GM18951 (cell line): ENCODE data around the gene REM1.
A peak's percentile ranks its signal among the peaks of the same experiment; 100 is the strongest.
"Not testable (repeated sequence)": the region's sequence is repeated elsewhere in the genome, so short reads cannot be mapped to it uniquely, and the experiment has no call there.

ENCODE experiments used
- POLR2A ChIP-seq: IDR thresholded peaks from 4 replicates; pipeline ENCODE4 v1.6.1; 2011; ENCODE audit warnings: mild to moderate bottlenecking; ENCODE audit not compliant: insufficient read length, insufficient read depth; ENCODE audit errors: extremely low read depth
- in situ Hi-C: fragments of 300-500 bp; cut with MboI; formaldehyde crosslinking; loops from one replicate; pipeline ENCODE4 v1.12.0; 2022; ENCODE audit warnings: low sequenced_read_pairs, mixed read lengths, inconsistent platforms; ENCODE audit not compliant: unreplicated experiment

The REM1 gene

DNA sequence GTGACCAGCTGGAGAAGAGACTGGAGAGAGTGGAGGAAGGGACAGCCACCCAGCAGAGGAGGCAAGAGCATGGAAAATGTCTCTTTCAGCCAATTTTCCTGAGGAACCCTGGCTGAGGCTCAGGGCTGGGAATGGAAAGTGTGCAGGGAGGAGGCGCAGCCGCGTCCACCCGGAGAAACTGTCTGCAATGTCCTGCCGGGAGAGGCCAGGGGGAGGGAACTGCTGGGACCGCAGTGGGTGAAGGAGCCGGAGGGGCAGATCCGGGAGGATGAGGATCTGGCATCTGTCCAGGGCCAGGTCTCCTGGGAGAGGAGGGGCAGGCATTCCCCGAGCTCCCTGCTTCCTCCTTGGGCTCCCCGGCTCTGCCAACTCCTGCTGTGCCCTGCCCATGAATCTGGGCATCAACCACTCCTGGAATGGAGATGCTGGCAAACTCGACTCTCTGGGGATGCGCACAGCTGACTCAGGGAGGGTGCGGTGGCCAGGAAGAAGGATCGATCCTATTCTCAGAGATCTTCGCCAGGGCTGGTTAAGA is 21.7 kb downstream of the REM1 start:
- no peak for TF ChIP-seq POLR2A
- in situ Hi-C loops: no loop called here

DNA sequence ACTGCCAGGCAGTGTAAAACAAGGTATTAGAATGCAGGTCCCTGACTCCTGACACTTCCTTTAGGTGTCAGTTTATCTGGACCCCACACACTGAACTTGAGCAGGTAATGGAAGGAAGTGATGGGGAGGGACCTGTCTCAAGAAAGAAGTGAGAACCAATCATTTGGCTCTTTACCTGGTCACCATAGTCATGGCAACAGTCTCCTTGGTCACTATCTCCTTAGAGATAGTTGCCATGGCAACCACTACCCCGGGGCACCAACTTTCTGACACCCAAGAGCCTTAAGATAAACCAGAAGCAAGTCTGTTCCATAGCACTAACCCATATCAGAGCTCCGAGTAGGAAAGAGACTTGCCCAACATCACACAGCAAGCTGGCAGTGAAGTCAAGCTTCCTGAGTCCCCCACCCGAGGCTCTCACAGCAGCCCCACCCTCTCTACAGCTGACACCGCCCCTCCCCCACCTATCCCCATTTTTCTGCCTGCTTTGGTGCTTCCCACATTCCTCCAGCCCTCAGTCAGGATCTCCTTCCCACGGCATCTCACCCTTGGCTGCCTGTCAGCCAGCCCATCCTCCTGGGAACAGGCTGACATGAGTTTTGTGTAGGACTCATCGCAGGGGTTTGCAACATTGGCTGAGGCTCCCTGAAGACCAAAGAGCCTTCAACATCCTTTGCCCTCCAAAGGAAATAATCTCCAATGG is 22.9 kb downstream of the REM1 start:
- in situ Hi-C loops: no loop called here
- no peak for TF ChIP-seq POLR2A

DNA sequence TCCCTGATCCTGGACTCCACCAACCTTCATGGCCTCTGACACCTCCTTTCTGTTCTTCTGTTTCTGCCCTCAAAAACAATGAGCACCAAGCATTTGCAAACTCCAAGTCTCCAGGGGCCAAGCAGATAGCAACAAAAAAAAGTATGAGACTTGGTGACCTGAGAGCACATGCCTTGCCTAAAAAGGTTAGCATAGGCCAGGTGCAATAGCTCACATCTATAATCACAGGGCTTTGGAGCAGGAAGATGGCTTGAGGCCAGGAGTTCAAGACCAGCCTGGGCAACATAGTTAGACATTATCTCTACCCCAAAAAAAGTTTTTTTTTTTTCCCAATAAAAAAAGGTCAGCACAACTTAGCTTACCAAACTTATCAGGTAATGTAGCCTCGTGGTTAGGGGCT is 25.4 kb downstream of the REM1 start:
- in situ Hi-C loops: no loop called here

DNA sequence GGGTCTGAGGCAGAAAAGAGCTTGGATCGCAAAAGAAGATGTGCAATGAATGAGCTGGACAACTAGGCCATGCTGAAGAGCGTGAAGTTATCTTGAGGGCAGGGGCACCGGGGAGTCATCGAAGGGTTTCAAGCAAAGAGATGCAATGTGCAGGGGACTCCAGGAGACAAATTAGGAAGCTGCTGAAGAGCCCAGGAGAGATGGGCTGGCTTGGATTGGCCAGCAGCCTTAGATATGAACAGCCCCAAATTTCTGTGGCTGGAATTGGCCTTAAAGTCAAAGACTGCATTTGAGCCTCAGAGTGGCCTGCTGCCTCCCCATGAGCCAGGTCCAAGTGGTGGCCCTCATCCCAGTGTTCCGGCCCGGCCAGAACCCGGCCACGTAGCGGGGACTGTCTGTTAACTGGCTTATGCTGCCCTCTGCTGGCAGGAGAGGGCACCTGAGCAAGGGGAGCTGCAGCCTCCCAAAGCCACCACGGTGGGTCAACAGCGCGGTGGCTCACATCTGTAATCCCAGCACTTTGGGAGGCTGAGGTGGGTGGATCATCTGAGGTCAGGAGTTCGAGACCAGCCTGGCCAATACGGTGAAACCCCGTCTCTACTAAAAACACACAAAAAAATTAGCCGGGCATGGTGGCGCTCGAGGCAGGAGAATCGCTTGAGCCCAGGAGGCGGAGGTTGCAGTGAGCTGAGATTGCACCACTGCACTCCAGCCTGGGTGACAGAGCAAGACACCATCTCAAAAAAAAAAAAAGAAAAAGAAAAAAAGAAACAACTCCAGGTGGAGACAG is 28.0 kb downstream of the REM1 start:
- in situ Hi-C loops: not testable (repeated sequence)

More for the DNA sequence above, 25.4 kb downstream of the REM1 start:
- no peak for TF ChIP-seq POLR2A

DNA sequence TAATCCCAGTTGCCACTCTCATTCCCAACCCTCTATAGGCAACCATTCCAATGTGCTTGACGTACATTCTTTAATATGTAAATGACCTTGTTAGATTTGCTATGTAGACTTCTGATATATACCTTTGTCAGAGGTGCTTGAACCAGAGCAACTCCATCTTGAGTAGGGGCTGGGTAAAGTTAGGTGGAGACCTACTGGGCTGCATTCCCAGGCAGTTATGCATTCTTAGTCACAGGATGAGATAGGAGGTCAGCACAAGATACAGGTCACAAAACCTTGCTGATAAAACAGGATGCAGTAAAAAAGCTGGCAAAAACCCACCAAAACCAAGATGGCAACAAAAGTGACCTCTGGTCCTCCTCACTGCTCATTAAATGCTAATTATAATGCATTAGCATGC is 30.8 kb downstream of the REM1 start:
- no peak for TF ChIP-seq POLR2A
- in situ Hi-C loops: no loop called here

DNA sequence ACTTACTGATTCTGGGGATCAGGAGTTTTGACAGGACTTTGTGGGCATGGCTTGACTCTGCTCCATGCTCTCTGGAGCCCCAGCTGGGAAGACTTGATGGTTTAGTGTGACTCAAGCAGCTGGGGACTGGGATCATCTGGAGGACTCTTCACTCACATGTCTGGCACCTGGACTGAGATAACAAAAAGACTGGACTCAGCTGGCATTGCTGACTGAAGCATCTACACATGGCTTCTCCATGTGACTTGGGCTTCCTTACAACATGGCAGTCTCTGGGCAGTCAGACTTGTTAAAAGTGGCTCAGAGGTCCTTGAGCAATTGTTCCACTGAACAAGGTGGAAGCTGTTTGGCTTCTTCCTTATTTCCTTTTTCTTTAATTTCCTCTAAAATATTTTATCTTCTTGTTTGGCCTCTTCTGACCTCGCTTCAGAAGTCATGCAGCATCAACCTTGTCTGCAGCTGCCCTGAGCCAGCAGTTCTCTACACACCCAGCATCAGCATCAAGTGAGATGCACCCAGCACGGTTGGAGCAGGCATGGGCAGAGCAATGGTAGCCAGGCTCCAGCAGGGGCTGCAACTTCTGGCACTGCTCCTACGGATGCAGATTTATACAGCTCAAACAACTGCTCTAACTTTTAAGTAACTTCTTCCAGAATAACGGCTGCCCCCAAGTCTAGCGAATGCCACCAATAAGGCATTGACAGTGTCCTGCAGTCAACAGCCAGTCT is 33.6 kb downstream of the REM1 start:
- no peak for TF ChIP-seq POLR2A
- in situ Hi-C loops: no loop called here

DNA sequence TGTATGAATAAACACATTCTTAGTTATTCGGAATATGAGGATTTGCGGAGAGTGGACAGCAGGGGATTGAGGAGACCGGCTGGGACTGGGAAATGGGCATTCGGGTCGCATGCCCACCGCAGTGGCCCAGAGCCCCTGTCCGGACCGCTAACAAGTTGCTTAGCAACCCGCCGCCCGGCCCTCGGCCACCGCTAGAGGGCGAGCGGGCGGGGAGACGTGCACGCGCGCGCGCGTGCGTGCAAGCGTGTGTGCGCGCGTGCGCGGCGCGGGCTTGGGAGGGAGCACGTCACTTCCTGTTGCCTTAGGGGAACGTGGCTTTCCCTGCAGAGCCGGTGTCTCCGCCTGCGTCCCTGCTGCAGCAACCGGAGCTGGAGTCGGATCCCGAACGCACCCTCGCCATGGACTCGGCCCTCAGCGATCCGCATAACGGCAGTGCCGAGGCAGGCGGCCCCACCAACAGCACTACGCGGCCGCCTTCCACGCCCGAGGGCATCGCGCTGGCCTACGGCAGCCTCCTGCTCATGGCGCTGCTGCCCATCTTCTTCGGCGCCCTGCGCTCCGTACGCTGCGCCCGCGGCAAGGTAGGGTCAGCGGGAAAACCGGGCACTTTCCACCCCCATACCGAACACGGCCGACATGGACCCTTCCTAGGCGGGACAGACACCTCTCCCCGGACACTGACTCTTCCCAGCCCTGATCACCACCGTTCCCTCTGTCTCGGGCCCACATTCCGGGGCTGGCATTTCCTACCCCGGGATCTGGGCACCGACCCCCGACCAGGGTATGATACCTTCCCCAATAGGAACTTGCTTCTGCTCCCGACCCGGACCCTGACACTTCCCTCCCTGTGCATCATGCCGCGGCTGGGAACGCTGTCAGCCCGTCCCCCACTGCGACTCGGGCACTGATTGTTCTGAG is 39.3 kb downstream of the REM1 start, which contains the start of gene HM13:
Gene HM13 (plus strand): TSS at position 289 of the 918 bp plus-strand sequence. CDS start 110 bp downstream, at position 399.
- TF ChIP-seq POLR2A: peak; percentile 97

DNA sequence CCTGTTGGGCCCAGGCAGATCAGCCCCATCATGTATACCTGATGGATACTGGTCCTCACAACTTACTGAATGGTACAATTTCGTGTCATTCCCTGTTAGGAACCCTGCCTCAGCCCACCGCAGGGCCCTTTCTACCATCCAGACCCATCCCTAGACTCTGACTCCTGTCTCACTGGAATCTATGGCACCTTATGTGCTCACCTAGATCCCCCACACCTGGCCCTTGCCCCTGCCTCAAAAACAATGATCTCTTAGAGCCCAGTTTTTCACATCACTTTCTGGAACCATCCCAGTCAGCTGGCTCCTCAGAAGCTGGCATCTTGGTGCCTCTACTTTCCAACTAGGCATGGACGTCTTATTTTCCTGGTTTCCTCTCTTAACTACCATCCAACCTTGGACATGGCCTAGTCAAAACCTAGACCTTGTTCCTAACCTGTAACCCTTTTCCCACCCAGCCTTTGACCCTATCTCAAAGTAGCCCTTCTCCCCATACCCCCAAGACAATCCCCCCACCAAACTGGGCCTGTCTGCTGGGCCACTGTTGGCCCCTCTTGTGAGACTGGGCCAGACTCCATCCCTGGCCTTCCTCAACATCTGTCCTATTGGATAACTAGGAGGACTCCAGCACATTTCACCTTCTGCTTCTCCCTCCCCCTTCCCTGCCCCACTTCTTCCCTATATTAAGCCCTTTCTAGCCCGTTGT is 40.1 kb downstream of the REM1 start:
- TF ChIP-seq POLR2A: no peak
- in situ Hi-C loops: no loop called here

More for the DNA sequence above, 39.3 kb downstream of the REM1 start, which contains the start of gene HM13:
- in situ Hi-C loops: no loop called here

DNA sequence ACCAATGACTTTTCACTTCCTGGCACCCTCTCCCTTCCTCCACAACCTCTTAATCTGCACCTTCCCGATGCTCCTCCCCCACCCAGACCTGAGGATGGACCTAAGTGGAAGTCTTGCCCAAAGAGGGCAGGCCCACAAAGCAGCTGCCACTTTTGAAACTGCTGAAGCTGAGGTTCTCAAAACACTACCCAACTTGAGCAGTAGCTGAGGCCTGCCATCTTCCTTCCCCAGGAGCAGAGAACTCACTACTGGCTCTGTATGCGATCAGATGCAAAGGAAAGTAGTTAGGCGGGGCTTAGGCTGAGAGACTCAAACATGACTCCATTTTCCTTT is 40.7 kb downstream of the REM1 start:
- no peak for TF ChIP-seq POLR2A
- in situ Hi-C loops: no loop called here

DNA sequence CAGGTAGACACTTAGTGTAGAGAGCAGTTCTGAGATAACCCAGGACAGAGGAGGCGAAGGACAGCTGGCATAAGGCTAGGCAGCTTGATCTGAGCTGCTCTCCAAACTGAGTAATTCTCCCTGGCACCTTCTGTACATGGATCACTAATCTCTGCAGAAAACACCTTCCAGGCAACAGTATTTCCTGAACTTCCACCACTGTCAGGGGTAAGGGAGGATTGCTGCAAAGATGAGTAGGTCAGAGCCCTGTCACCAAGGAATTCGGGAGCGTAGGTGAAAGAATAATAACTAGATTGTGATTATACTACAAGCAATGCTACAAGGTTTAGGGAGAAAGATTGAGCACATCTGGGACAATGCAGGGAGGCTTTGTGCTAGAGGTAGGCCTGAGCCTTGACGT is 41.1 kb downstream of the REM1 start:
- in situ Hi-C loops: no loop called here
- no peak for TF ChIP-seq POLR2A

DNA sequence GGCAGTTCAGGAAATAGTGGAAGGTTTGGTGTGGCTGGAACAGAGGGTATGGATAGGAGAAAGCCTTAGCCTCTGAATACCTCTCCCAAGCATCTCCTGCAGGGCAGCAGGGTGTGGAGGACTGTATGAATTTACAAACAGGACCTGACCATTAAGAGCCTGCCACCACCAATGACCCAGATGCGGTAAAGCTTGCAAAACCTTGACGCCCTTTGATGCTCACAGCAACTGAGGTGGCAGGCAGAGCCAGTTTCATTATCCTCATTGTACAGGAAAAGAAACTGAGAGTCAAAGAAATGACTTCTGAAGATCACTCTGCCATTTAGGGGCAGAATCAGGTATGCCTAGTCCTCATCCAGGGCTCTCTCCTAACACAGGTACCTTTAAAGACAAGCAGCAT is 41.6 kb downstream of the REM1 start:
- TF ChIP-seq POLR2A: no peak
- in situ Hi-C loops: no loop called here

DNA sequence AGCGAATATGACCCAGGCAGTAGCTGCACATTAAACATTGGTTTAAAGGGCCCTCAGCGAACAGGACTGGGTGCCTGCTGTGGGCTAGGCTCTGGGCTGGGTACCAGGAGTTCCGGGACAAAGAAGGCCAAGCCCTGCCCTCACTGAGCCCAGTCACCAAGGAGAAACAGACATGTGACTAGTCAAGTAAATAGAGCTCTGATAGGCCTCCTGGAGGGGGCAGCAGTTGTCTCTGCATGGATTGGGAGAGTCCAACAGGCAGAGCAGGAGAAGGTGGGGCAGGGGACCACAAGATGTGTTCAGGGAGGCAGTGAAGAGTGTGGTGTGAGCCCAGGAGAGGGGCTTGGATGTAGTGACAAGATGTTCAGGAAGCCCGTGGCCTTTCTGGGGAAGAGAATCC is 42.3 kb downstream of the REM1 start:
- TF ChIP-seq POLR2A: no peak
- in situ Hi-C loops: no loop called here

DNA sequence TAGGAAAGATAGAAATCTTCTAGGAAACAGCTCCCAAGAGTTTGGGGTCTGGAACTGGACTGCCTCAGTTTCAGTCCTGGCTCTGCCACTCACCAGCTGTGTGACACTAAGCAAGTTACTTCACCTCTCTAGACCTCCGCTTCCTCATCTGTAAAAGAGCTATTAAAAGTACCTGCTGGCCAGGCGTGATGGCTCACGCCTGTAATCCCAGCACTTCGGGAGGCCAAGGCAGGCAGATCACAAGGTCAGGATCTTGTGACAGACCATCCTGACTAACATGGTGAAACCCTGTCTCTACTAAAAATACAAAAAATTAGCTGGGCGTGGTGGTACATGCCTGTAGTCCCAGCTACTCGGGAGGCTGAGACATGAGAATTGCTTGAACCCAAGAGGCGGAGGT is 46.2 kb downstream of the REM1 start:
- in situ Hi-C loops: not testable (repeated sequence)
